Measurements from ENCODE around the gene FRMPD1.

Gene FRMPD1

DNA sequence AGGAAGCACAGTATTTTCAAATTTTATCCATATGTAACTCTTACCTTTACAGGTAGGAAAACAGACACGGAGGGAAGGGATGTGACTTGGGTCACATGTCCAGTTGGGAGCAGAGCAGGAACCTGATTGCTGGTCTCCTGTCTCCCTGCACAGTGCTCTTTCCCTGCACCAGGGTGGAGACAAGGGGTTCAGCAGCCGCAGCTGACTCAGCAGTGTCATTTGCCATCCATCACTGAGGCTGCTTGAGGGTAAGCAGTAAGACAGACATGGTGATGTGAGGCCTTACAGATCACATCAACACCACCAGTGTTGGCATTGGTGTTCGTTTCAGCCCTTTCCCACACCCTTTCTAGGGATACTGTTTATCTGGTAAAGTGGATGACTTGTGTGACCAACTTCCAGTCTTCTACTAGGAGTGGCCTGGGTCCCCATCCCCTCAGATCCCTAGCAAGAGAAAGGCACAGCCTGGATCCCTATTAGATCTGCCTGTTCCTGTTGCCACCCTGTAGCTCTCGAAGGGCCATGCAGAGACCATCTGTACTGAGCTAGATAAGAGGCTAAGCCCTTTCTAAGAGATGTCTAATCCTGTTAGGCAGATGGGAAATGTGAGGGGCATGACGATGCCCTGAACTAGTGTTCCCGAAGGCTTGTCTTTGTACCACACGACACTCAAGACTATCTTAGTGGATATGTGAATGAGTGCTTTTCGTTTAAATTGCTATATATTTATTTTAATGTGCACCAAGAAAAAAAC, 29.1 kb downstream of the FRMPD1 start:
- DNase-seq, result no peak

DNA sequence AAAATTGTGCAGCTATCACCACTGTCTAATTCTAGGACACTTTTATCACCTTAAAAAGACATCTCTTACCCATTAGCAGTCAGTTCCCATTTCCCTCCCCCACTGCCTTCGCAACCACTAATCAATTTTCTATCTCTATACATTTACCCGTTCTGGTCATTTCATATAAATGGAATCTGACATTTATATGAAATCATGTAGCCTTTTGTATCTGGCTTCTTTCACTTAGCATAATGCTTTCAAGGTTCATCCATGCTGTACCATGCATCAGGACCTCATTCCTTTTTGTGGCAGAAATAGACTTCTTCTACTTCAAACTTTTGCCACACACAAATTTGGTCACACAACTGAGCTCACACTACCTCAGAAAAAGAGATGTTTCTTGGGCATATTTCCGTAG, 32.2 kb downstream of the FRMPD1 start:
- no peak for DNase-seq

DNA sequence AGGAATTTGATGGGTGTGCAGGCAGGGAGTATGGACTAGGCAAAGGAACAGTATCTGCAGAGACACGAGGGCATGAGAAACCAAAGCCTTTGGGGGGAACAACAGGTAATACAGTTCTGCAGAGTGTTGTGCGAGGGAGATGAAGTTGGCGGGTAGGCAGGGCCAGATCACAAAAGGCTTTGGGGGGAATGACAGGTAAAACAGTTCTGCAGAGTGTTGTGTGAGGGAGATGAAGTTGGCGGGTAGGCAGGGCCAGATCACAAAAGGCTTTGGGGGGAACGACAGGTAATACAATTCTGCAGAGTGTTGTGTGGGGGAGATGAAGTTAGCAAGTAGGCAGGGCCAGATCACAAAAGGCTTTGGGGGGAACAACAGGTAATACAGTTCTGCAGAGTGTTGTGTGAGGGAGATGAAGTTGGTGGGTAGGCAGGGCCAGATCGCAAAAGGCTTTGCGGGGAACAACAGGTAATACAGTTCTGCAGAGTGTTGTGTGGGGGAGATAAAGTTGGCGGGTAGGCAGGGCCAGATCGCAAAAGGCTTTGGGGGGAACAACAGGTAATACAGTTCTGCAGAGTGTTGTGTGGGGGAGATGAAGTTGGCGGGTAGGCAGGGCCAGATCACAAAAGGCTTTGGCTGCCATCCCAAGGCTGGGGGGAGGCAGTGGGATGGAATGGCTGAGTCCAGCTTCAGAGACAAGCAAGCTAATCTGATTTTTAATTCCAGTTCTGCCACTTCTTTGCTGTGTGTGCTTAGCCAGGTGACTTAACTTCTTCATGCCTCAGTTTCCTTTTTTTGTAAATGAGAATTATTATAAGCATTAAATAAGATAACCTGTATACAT, 33.0 kb downstream of the FRMPD1 start:
- DNase-seq, result no peak

- DNase-seq, result no peak
Measured at GRCh38 chr9:37692622-37693221, 42.0 kb downstream of the FRMPD1 start.

GRCh38 chr9:37693260-37693659, 42.5 kb downstream of the FRMPD1 start:
- DNase-seq, result no peak

GRCh38 chr9:37694355-37694754, 43.6 kb downstream of the FRMPD1 start:
- DNase-seq, result no peak

DNA sequence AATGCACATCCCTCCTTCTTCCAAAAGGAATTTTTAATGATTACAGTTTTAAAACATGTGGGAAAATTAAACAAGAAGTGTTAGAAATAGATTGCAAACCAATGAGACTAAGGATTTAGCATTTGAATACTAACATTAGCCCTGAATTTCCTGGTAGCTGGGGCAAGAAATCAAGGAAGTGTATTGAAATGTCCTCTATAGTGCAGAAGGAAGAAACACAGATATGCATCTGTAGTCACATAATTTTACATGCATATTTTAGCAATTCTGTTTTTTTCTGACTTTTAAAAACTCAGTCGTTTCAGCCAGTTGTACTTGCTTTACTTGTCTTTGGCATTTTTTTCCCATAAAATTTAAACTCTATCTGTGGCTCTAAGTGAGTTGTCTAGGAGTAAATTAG, 45.8 kb downstream of the FRMPD1 start:
- DNase-seq, result no peak

GRCh38 chr9:37700131-37700530, 49.4 kb downstream of the FRMPD1 start:
- no peak for DNase-seq

- DNase-seq, result no peak
Measured at GRCh38 chr9:37700900-37701299, 50.1 kb downstream of the FRMPD1 start.

DNA sequence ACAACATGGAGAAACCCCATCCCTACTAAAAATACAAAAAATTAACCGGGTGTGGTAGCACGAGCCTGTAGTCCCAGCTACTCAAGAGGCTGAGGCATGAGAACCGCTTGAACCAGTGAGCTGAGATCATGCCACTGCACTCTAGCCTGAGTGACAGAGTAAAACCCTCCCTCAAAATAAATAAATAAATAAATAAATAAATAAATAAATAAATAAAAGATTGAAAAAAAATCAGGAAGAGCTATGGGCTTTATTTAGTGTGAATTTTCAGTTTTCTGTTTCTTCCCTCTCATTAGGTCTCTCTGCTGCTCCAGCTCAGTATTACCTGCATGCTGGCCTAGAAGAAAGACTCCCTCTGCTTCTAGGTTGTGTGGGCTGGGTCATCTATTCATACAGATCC, 55.0 kb downstream of the FRMPD1 start:
- no peak for DNase-seq

GRCh38 chr9:37706290-37706689, 55.5 kb downstream of the FRMPD1 start:
- DNase-seq, result no peak

GRCh38 chr9:37707748-37708147, 57.0 kb downstream of the FRMPD1 start:
- no peak for DNase-seq

- DNase-seq, result no peak
Measured at GRCh38 chr9:37710046-37710445, 59.3 kb downstream of the FRMPD1 start.

DNA sequence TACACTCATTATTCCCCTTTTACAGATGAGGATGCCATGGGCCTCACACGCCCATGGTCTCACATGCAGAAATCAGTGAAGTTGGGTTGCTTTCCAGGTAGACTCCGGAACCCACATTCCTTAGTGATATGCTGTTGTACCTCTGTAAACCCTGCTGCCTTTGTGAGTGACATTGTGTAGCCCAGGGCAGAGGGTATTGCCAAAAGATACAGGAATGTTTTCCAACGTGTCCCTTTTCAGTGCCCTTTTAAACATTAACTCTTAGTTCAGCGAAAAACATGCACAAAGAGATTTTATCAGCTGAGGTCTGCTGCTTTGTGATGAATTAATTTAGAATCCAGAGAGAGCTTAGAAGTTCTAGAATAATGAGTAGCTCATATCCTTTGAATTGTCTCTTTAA, 64.5 kb downstream of the FRMPD1 start:
- no peak for DNase-seq

DNA sequence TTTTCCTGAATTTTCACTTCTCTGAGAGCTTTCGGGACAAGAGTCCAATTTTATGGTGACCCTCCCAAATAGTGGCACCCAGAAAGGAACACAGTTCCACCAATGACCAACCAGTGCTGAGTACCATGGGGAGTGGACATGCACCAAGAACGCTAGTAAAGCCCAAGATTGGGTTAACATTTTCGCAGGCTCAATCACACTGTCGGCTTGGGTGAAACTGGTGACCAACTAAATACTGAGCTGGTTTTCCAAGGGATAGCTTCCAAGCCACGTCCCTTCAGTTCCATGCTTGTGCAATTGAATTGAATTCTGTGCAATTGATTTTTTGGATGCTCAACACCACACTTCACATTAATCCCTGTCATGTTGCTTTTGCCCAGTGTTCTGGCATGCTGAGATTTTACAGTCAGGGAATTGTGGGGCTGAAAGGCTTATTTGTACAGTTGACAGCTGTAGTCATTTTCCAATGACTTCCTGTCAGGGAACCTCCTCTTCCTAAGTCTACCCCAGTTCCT, 65.3 kb downstream of the FRMPD1 start:
- no peak for DNase-seq

- DNase-seq, result no peak
Measured at GRCh38 chr9:37719526-37719925, 68.8 kb downstream of the FRMPD1 start.

- no peak for DNase-seq
Measured at GRCh38 chr9:37727013-37727412, 76.3 kb downstream of the FRMPD1 start.

DNA sequence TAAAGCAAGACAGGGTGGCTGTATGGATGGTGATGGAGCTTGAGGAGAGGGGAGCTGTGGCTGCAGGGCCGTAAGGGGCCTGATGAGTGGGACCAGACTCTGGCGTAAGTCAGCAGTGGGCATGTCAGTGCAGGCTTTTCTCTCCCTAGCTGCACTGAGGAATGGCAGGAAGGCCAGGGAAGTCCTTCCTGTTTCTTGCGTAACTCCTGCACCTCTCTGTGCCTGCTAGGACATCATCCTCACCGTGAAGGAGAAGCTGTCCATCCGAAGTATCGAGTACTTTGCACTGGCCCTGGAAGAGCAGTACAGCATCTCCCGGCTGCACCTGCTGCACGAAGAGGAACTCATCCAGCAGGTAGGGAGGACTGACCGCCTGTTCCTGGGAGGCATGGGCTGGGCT, 78.7 kb downstream of the FRMPD1 start:
- no peak for DNase-seq

- DNase-seq, result no peak
Measured at GRCh38 chr9:37730256-37730655, 79.5 kb downstream of the FRMPD1 start.

- no peak for DNase-seq
Measured at GRCh38 chr9:37730839-37731238, 80.1 kb downstream of the FRMPD1 start.

DNA sequence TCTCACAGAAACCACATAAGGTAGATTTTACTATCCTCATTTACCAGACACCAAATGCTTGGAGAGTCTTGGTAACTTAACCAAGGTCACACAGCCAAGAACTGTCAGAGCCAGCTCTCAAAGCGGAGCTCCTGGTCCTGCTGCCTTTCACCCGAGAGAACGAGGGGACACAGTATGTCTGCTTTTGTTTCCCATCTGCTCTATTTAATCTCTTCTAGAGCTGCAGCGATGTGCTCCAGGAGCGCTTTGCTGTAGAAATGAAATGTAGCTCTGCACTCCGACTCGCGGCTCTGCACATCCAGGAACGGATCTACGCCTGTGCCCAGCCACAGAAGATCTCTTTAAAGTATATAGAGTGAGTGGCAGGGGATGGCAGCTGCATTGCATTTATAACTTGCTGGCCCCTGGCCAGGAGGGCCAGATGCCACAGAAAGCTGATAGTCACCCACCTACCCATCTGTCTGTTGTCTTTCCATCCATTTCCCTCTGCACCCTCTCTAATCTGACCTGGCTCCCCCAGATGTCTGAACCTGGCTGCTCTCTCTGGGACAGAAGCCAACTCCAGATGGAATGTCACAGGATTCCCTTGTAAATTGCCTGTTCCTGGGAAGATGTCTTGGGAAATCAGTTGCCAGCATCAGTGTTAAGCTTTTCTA, 81.5 kb downstream of the FRMPD1 start:
- DNase-seq, result peak; percentile 51 to 81

- DNase-seq, result no peak
Measured at GRCh38 chr9:37732952-37733351, 82.2 kb downstream of the FRMPD1 start.

DNA sequence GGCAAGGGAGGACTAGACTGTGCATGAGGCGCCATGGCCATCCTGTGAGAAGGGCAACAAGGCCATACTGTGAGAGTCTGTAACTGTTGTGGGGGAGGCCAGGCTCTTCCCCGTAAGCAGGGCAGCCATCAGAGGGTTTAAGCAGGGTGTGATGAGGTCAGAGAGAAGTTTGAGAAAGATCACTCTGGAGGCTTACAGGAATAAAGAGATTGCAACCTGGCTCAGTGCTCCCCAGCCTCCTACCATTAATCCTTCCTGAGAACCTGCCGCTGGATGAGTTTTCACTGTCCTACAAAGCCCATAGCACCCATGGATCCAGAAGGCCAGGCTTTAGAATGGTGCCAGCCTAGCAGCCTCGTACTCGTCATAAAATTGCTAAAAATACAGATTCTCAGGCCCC, 88.5 kb downstream of the FRMPD1 start:
- no peak for DNase-seq
